ENCODE results near the gene ATP2B2.

Gene ATP2B2

GRCh38 chr3:10426346-10427220 lies 78.8 kb downstream of the ATP2B2 start:
- H2BK120ac ChIP-seq (ENCODE audit: low read depth, low read length), result no peak overlapping the region
- H3K4me3 ChIP-seq (ENCODE audit: low read length), result no peak overlapping the region
- no peaks in the 10 kb centered on the region for H3K4me1 ChIP-seq (ENCODE audit: control insufficient read depth, low read depth, low read length)
- DNase-seq, result no peak
- H2AK5ac ChIP-seq (ENCODE audit: low read length), result no peak overlapping the region
- H3K4ac ChIP-seq (ENCODE audit: low read depth, low read length), result no peak overlapping the region
- H3K27me3 ChIP-seq (ENCODE audit: insufficient read depth, low read length, poor library complexity), result no peaks in the 10 kb centered on the region
- H3K4me2 ChIP-seq (ENCODE audit: low read length), result no peak overlapping the region
- no peaks in the 10 kb centered on the region for H3K36me3 ChIP-seq (ENCODE audit: control insufficient read depth, insufficient read depth, low read length)
- no peak overlapping the region for H3K18ac ChIP-seq (ENCODE audit: low read length)
- no peak overlapping the region for H2BK5ac ChIP-seq (ENCODE audit: low read length)
- no peak overlapping the region for H3K9ac ChIP-seq (ENCODE audit: low read length)
- no peak overlapping the region for H3K23ac ChIP-seq (ENCODE audit: low read length)
- H2BK15ac ChIP-seq (replicated peaks; ENCODE audit: low read depth), result no peak overlapping the region
- H3K56ac ChIP-seq (ENCODE audit: low read length), result no peak overlapping the region
- H3K79me2 ChIP-seq (ENCODE audit: control insufficient read depth, insufficient read depth, low read length), result no peaks in the 10 kb centered on the region
- no CpG with 5 or more reads among the region's 15 CpGs for WGBS (ENCODE audit: extremely low coverage, insufficient coverage, low lambda C conversion rate)
- H3K79me1 ChIP-seq (ENCODE audit: low read length), result no peaks in the 10 kb centered on the region
- no peak overlapping the region for H3K27ac ChIP-seq (ENCODE audit: low read depth, low read length)
- no peak overlapping the region for H4K5ac ChIP-seq (ENCODE audit: low read length)
- H4K8ac ChIP-seq (ENCODE audit: low read depth, low read length), result no peak overlapping the region

- DNase-seq, result peak; percentile 14
- Histone ChIP-seq H3K27ac (ENCODE audit: low read depth, low read length) (no peak overlapping the region), H2AK5ac (ENCODE audit: low read length) (no peak overlapping the region), H3K36me3 (ENCODE audit: control insufficient read depth, insufficient read depth, low read length) (no peaks in the 10 kb centered on the region), H3K4me2 (ENCODE audit: low read length) (no peak overlapping the region), H3K79me1 (ENCODE audit: low read length) (no peaks in the 10 kb centered on the region), H3K23ac (ENCODE audit: low read length) (no peak overlapping the region), H3K56ac (ENCODE audit: low read length) (no peak overlapping the region), H3K79me2 (ENCODE audit: control insufficient read depth, insufficient read depth, low read length) (no peaks in the 10 kb centered on the region), H3K9ac (ENCODE audit: low read length) (no peak overlapping the region), H3K4me1 (ENCODE audit: control insufficient read depth, low read depth, low read length) (no peaks in the 10 kb centered on the region), H2BK120ac (ENCODE audit: low read depth, low read length) (no peak overlapping the region), H3K27me3 (ENCODE audit: insufficient read depth, low read length, poor library complexity) (no peaks in the 10 kb centered on the region), H4K8ac (ENCODE audit: low read depth, low read length) (no peak overlapping the region), H2BK5ac (ENCODE audit: low read length) (no peak overlapping the region), H4K5ac (ENCODE audit: low read length) (no peak overlapping the region), H3K18ac (ENCODE audit: low read length) (no peak overlapping the region), H3K4me3 (ENCODE audit: low read length) (no peak overlapping the region), H3K4ac (ENCODE audit: low read depth, low read length) (no peak overlapping the region), H2BK15ac (replicated peaks; ENCODE audit: low read depth) (no peak overlapping the region)
- WGBS (ENCODE audit: extremely low coverage, insufficient coverage, low lambda C conversion rate), result no CpG with 5 or more reads among the region's 14 CpGs
Measured at GRCh38 chr3:10423171-10423882, 82.1 kb downstream of the ATP2B2 start.

- Histone ChIP-seq H2BK15ac (replicated peaks; ENCODE audit: low read depth) (no peak overlapping the region), H3K4me3 (ENCODE audit: low read length) (no peak overlapping the region), H3K4me2 (ENCODE audit: low read length) (no peak overlapping the region), H3K27me3 (ENCODE audit: insufficient read depth, low read length, poor library complexity) (no peaks in the 10 kb centered on the region), H2AK5ac (ENCODE audit: low read length) (no peak overlapping the region), H3K27ac (ENCODE audit: low read depth, low read length) (no peak overlapping the region), H3K4ac (ENCODE audit: low read depth, low read length) (no peak overlapping the region), H3K79me1 (ENCODE audit: low read length) (no peaks in the 10 kb centered on the region), H3K4me1 (ENCODE audit: control insufficient read depth, low read depth, low read length) (no peaks in the 10 kb centered on the region), H3K36me3 (ENCODE audit: control insufficient read depth, insufficient read depth, low read length) (no peaks in the 10 kb centered on the region), H3K79me2 (ENCODE audit: control insufficient read depth, insufficient read depth, low read length) (no peaks in the 10 kb centered on the region), H3K18ac (ENCODE audit: low read length) (no peak overlapping the region), H3K23ac (ENCODE audit: low read length) (no peak overlapping the region), H2BK120ac (ENCODE audit: low read depth, low read length) (no peak overlapping the region), H2BK5ac (ENCODE audit: low read length) (no peak overlapping the region), H3K9ac (ENCODE audit: low read length) (no peak overlapping the region), H3K56ac (ENCODE audit: low read length) (no peak overlapping the region), H4K5ac (ENCODE audit: low read length) (no peak overlapping the region), H4K8ac (ENCODE audit: low read depth, low read length) (no peak overlapping the region)
- DNase-seq, result no peak
- WGBS (ENCODE audit: extremely low coverage, insufficient coverage, low lambda C conversion rate), result no CpG with 5 or more reads among the region's 5 CpGs
Measured at GRCh38 chr3:10421996-10422395, 83.4 kb downstream of the ATP2B2 start.

GRCh38 chr3:10420745-10421475 lies 84.5 kb downstream of the ATP2B2 start:
- Histone ChIP-seq H3K27me3 (ENCODE audit: insufficient read depth, low read length, poor library complexity) (no peaks in the 10 kb centered on the region), H3K36me3 (ENCODE audit: control insufficient read depth, insufficient read depth, low read length) (no peaks in the 10 kb centered on the region), H2BK15ac (replicated peaks; ENCODE audit: low read depth) (no peak overlapping the region), H2BK5ac (ENCODE audit: low read length) (no peak overlapping the region), H3K79me1 (ENCODE audit: low read length) (no peaks in the 10 kb centered on the region), H4K5ac (ENCODE audit: low read length) (no peak overlapping the region), H2BK120ac (ENCODE audit: low read depth, low read length) (no peak overlapping the region), H3K4ac (ENCODE audit: low read depth, low read length) (no peak overlapping the region), H2AK5ac (ENCODE audit: low read length) (no peak overlapping the region), H3K18ac (ENCODE audit: low read length) (no peak overlapping the region), H3K56ac (ENCODE audit: low read length) (no peak overlapping the region), H3K4me3 (ENCODE audit: low read length) (no peak overlapping the region), H3K23ac (ENCODE audit: low read length) (no peak overlapping the region), H3K9ac (ENCODE audit: low read length) (no peak overlapping the region), H3K27ac (ENCODE audit: low read depth, low read length) (no peak overlapping the region), H4K8ac (ENCODE audit: low read depth, low read length) (no peak overlapping the region), H3K4me1 (ENCODE audit: control insufficient read depth, low read depth, low read length) (no peaks in the 10 kb centered on the region), H3K79me2 (ENCODE audit: control insufficient read depth, insufficient read depth, low read length) (no peaks in the 10 kb centered on the region), H3K4me2 (ENCODE audit: low read length) (no peak overlapping the region)
- no CpG with 5 or more reads among the region's 6 CpGs for WGBS (ENCODE audit: extremely low coverage, insufficient coverage, low lambda C conversion rate)
- no peak for DNase-seq

- Histone ChIP-seq H3K4ac (ENCODE audit: low read depth, low read length) (no peak overlapping the region), H3K56ac (ENCODE audit: low read length) (no peak overlapping the region), H4K5ac (ENCODE audit: low read length) (no peak overlapping the region), H3K79me2 (ENCODE audit: control insufficient read depth, insufficient read depth, low read length) (no peaks in the 10 kb centered on the region), H3K9ac (ENCODE audit: low read length) (no peak overlapping the region), H3K4me3 (ENCODE audit: low read length) (no peak overlapping the region), H2BK120ac (ENCODE audit: low read depth, low read length) (no peak overlapping the region), H3K27ac (ENCODE audit: low read depth, low read length) (no peak overlapping the region), H3K27me3 (ENCODE audit: insufficient read depth, low read length, poor library complexity) (no peaks in the 10 kb centered on the region), H3K4me1 (ENCODE audit: control insufficient read depth, low read depth, low read length) (no peaks in the 10 kb centered on the region), H3K4me2 (ENCODE audit: low read length) (no peak overlapping the region), H4K8ac (ENCODE audit: low read depth, low read length) (no peak overlapping the region), H2BK15ac (replicated peaks; ENCODE audit: low read depth) (no peak overlapping the region), H3K23ac (ENCODE audit: low read length) (no peak overlapping the region), H3K18ac (ENCODE audit: low read length) (no peak overlapping the region), H3K79me1 (ENCODE audit: low read length) (no peaks in the 10 kb centered on the region), H2BK5ac (ENCODE audit: low read length) (no peak overlapping the region), H3K36me3 (ENCODE audit: control insufficient read depth, insufficient read depth, low read length) (no peaks in the 10 kb centered on the region), H2AK5ac (ENCODE audit: low read length) (no peak overlapping the region)
- no CpG with 5 or more reads among the region's 11 CpGs for WGBS (ENCODE audit: extremely low coverage, insufficient coverage, low lambda C conversion rate)
- DNase-seq, result no peak
Measured at GRCh38 chr3:10419637-10420232, 85.7 kb downstream of the ATP2B2 start.

Measured in mesendoderm (in vitro differentiated cells).